ENCODE data around the gene NDST1. TPM values are rescaled to one million over a fixed set of nuclear protein-coding genes. Genes with fewer than 3 reads are reported as not detected.

NDST1 gene
- total RNA-seq, 1 experiment from 2014 or later = 19.5 TPM

DNA sequence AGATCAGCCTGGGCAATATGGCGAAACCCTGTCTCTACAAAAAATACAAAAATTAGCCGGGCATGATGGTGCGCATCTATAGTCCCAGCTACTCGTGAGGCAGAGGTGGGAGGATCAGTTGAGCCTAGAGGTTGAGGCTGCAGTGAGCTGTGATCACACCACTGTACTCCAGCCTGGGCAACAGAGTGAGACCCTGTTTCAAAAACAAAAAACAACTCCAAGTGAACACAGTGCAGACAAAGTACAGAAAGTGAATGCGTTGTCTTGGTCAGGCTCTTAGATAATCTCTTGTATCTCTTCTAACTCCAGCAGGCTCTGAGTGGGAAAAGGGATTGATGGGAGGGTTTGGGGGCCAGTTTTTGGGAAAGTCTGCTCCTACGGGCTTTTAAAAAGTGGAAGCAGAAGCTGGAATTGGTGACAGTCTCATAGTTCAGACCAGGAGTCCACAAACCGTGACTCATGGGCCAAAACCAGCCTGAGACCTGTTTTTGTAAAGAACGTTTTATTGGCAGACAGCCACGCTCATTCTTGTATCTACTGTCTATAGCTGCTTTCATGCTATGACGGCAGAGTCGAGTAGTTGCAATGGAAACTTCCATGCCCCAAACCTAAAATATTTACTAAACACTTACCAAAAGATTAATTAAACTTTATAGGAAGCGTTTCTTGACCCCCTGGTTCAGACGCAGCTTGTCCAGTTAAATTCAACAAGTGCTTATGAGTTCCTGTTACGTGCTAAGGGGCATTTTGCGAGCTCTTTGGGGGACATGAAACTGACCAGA lies 32.9 kb downstream of the NDST1 start:
- no peak for DNase-seq (ENCODE audit: extremely low read depth, low read depth)

DNA sequence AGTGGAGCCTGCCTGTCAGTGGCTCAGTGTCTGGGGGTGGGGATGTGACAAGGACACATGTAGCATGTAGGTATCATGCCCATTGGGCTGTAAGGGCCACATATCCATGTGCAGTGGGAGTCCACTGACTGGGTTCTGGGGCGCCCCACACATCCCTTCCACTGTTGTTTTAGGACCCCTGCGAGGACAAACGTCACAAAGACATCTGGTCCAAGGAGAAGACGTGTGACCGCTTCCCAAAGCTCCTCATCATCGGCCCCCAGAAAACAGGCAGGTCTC lies 33.4 kb downstream of the NDST1 start:
- no peak for DNase-seq (ENCODE audit: extremely low read depth, low read depth)

DNA sequence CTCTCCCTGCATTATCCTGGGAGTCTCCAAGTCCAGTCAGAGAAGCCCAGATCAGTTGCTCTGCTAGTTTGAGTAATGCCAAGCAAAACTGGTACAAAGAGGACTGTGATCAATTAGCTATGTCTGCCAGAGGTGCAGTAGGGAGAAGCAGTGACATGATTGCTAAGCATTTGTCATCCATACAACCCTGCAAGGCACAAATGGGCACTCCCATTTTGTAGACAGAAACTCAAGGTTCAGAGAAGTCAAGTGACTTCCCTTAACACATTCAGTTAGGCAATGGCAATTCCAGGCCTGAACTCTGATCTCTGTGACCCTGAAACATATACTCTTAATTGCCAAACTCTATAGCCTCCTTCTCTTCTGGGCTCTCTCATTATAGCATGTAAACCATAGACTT lies 34.0 kb downstream of the NDST1 start:
- DNase-seq (ENCODE audit: extremely low read depth, low read depth) = no peak

DNA sequence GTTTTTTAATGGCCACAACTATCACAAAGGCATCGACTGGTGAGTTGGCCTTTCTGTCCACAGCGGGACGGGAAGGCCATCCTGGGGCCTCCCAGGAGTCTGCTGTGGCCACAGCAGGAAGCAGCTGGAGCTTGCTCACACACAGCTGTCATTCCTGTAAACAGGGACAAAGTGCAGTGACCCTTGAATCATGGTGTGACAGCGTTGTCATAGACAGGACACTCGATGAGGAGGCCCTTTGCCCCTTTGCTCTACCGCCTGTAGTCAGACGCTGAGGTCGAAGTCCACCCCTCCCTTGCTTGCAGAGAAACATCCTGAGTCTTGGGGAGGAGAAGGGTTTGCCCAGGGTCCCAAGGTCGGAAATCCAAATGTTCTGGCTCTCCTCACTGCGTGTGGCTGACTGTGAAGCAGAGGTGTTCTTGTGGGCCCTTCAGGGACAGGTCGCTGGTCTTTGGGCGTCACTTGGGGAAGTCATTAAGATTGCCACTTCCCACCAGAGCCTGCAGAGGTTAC lies 35.1 kb downstream of the NDST1 start:
- no peak for DNase-seq (ENCODE audit: extremely low read depth, low read depth)

DNA sequence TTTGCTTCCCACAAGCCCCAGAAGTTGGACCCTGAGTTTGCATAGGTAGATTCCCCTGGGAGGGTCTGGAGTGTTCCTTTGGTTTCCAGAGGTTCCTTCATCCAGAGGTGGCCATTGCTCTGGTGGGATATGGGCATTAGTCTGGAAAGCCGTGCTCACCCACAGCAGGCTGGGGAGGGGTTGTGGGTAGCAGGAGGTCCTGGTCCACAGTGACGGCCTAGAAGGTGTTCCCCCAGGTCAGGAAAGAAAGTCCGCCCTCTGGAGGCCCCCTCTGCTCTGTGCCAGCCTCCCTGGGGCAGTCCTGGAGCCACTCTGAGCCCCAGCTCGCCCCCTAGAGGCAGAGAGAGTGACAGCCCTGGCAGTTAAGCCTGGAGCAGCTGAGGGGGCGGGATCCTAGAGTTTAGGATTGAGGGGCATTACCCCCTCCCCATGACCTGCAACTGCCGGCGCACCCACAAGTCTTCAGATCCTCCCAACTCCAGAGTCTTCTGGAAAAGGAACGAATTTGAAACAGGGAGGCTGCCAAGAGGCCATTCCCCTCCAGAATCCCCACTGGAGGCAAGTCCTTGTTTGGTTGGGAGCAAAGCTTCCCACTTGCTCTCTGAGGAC lies 36.8 kb downstream of the NDST1 start:
- DNase-seq (ENCODE audit: extremely low read depth, low read depth) = peak; percentile 72

DNA sequence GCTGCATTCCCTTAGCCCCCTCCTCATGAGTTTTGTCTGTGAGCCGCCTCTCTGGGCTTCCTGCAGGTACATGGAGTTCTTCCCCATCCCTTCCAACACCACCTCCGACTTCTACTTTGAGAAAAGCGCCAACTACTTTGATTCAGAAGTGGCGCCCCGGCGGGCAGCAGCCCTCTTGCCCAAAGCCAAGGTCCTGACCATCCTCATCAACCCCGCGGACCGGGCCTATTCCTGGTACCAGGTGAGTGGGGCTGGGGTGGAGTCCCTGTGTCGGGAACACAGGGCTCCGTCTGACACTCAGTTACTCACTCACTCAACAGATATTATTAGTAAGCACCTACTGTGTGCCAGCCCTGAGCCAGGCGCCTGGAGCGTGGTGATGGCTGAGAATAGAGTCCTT lies 37.3 kb downstream of the NDST1 start:
- no peak for DNase-seq (ENCODE audit: extremely low read depth, low read depth)

DNA sequence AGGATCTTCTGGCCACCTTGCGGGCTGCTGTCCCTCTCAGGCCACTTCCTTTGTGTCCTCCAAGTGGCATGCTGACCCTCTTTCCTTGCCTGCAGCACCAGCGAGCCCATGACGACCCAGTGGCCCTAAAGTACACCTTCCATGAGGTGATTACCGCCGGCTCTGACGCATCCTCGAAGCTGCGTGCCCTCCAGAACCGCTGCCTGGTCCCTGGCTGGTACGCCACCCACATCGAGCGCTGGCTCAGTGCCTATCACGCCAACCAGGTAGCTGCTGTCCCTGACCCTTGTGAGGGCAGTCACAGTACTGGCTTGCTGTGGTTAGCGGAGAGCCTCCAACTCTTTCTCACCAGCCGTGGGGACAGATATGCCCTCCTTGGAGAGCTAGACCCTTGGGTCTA lies 40.2 kb downstream of the NDST1 start:
- no peak for DNase-seq (ENCODE audit: extremely low read depth, low read depth)

DNA sequence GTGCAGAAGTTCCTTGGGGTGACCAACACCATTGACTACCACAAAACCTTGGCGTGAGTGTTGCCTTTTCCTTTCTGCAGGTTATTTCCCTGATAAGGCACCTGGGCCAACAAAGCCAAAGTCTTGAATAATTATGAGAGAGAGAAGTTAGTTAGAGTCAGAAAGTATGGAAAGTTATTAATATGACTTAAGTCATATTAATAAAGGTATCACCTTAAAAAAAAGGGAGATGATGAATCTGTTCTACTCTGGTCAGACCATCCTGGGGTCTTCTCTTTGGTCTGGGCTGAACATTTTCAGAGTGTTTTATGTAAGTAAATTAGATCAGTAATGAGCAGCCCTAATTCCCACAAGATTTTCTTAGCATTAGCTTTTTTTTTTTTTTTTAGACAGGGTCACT lies 41.8 kb downstream of the NDST1 start:
- DNase-seq (ENCODE audit: extremely low read depth, low read depth) = no peak

DNA sequence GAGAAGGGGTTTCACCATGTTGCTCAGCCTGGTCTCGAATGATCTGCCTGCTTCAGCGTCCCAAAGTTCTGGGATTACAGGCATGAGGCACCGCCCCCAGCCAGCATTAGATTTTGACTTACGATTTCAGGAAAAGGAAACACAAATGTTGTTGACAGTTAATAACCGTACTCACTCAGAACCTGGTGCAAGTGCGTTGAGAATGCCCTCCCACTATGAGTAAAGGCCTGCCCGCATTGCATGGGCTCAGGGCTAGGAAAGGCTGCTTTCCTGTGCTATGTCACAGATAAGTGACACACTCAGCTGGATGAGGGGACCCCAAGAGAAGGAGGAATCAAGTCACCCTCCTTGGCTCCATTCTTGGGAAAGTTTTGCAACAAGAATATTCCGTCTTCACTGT lies 42.4 kb downstream of the NDST1 start:
- DNase-seq (ENCODE audit: extremely low read depth, low read depth) = no peak

DNA sequence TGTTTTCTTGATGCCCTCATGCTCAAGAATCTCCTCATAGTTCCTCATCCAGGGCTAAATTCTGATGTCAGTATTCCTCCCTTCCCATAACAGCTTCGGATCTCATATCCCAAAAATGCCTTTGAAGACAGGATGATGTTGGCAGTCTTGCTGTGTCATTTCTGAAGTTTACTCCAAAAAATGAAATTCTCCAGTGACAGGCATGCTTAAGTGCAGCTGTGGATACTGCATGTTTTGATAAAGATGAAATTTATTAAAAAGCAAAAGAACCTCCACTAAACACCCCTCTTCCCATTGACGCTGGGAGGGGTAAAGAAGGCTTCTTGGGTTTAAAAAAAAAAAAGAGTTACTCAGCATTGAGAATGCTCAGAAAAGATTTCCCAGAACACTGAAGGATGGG lies 43.1 kb downstream of the NDST1 start:
- no peak for DNase-seq (ENCODE audit: extremely low read depth, low read depth)

DNA sequence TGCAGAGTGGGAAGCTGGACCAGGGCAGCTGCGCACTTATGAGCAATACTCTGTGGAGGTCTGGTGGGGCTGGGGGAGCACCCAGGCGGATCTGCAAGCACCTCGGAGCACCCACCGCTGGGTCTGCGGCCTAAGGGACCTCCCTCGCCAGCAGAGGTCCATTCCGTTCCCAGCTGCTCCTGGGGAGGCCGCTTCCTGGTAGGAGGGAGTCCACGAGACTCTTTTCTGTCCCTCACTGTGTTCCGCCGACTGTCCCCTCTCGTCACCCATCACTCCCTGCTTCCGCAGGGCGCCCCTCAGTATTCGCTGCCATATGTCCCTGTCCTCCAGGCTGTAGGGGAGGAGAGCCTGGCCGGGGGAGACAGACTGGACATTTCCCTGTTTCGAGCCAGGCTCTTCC lies 45.5 kb downstream of the NDST1 start:
- no peak for DNase-seq (ENCODE audit: extremely low read depth, low read depth)

DNA sequence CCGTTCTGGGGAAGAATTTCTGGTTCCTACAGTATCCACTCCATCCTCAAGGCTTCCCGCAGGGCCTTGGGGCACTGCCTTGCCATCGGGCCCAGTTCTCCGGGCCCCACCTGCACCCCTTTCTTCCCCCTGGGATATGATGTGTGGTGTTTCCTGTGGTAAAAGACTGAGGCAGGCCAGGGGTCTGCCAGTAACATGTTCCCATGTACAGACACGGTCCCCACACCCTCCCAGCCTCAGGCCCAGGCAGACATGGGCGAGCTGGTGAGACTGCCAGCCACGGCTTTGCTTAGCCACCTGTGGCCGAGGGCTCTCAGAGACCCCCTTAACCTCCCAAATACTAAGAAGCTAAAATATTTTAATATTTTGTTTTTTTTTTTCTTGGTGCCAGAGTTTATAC lies 46.0 kb downstream of the NDST1 start:
- no peak for DNase-seq (ENCODE audit: extremely low read depth, low read depth)

DNA sequence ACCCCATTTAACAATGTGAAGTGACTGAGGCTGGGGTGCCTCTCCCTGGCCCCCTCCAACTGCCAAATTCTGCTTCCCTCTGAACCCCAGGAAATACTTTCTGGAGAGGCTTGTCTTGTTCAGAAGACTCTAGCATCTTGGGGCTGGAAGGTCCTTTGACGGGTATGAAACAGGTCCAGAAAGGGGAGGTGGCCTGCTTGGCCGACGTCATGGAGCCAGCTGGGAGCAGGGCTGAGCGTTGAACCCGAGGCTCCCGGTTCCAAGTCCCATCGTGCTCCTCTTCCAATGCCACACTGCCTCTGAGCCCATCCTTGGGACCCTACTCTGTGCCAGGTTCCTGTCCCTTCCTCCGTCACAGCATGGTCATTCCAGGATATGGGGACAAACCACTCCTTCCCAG lies 46.9 kb downstream of the NDST1 start:
- no peak for DNase-seq (ENCODE audit: extremely low read depth, low read depth)

DNA sequence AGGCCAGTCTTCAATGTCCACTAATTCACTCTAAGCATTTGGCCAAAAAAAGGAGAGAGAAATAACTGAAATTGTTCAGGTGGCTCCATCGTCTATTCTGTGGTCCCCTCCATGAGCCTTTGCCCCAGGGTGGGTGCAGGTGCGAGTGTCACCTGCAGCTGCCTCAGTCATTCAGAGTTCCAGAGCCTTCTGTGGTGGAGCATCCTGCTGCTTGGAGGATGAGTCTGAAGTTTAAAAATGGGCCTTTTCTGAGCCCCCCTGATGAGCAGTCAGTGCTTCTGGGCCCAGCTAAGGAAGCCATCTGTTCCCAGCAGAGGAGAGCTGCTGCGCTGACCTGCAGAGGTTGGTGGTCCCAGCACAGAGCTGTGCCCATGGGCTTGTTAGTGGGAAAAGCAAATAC lies 48.2 kb downstream of the NDST1 start:
- DNase-seq (ENCODE audit: extremely low read depth, low read depth) = no peak

DNA sequence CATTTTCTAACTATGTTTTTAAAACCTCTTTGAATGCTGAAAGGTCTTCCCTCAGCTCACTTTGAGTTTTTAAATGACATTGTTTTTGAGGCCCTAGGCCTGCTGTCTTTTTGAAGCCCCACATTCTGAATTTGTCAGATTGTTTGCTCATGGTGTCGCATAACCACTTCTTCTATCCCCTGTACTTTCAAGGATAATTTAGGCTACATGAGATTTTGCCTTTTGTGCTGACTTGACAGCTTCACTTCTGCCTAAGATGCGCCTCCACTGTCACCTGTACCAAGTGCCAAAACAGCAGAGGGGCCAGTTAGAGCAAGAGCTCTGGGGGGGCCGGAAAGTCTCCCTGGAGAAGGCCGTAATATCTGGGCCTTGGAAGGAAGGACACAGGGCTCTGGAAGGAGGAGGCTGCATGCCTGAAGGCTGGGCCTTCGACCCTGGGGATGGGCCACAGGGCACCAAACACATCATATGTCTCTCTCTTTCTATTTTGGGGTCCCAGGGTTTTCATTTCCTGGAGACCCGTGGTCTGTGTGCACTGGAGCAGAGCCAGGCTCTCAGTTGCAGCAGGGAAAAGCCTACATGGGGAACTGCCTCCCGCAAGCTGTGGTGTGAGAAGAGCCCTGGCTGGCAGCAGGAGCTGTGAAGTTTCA lies 49.1 kb downstream of the NDST1 start:
- no peak for DNase-seq (ENCODE audit: extremely low read depth, low read depth)

DNA sequence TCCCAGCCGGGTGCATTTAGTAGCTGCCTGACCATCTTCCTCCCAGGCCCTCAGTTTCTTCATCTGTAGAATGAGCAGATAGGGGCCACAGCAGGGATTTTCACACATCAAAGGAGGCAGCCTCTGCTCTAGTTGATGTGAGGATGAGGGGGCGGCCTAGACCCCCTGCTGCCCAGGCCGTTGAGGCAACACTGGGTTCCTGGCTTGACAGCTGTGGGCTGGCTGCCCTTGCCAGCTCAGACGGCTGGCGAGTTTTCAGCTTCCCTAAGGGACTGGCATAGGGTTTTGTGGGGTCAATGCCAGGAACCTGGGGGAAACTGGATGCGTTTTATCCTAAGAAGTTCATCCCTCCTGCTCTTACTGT lies 49.6 kb downstream of the NDST1 start:
- DNase-seq (ENCODE audit: extremely low read depth, low read depth) = no peak

DNA sequence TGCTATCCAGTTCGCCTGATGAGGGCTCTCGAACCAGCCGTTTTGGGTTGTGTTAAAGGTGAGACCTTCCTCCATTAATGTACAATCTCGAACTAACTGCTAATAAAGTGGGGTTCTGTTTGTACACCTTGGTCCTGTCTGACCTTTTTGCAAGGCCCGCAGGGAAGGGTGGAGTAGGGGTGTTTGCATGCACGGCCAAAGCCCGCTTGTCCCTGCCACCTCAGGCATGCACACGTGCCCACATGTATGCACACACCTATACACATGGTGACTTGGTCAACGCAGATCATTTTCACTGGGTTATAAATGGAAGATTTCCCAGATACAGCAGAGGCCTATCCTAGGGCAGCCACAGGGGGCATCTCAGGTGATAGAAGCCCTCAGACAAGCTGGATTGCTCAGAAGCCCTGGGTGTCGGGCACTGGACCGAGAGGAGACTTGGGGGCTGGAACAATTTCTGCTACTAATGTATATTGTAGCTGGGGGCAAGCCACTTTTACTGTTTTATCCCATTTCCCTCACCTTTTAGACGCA lies 50.2 kb downstream of the NDST1 start:
- DNase-seq (ENCODE audit: extremely low read depth, low read depth) = no peak

DNA sequence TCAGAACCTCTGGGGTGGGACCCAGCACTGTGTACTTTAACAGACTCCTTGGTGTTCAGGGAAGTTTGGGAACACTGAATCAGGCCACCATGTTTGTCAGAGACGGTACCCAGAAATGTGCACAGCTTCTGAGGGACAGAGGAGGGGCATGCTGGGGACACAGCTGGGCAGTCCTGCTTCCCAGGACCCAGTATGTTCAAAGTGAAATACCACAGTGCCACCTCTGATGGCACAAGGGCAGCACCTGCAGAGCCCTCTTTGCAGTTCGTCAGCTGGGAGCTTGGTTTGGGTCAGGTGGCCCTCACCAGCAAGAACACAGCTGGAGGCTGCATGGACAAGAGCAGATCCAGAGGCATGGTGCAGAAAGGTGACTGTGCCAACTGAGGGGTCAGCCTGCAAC lies 51.2 kb downstream of the NDST1 start:
- DNase-seq (ENCODE audit: extremely low read depth, low read depth) = no peak

DNA sequence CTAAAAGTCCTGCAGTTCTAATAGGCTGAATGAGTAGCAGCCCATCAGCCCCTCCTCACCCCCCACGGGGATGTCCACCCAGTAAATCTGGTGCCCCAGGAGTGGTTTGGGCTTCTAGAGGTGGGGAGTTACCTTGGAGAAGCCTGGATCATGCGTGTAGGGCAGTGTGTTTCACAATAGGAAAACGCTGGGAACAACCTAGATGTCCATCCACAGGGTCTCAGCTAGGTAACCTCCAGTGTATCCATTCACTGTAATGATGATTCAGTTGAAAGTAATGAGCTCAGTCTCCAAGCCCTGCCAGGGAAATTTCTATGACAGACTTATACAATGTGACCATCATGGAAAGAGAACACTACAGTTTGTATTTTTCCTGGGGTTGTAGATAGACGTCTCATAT lies 51.8 kb downstream of the NDST1 start:
- no peak for DNase-seq (ENCODE audit: extremely low read depth, low read depth)

DNA sequence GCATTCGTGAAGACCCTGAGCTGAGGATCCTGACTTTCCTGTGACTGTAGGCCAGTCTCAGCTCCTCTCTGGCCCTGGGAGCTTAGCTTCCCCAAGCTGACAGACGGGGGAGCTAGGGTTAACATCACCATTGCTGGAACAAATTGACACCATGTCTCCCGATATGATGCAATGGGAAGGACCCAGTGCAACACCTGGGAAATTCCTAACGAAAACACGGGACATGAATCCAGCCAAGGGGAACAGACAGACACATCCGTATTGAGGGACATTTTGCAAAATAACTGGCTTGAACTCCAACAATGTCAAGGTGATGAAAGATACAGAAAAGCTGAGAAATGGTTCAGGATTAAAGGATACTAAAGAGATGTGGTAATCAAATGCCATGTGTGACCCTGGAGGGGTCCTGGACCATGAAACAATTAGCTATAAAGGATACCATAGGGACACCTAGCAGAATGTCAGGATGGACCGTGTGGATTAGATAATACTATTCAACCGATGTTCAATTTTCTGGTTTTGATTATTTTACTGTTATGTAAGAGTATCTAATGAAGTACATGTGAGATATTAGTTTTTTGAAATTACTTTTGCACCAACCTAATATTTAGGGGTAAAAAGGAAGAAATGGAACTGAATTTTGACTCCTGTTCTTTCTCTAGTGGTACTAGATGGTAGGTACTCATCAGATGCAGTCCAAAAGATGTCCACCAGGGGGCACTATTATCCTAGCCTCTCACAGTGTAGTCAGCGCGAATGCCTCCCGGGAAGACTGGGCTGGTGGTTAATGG lies 52.7 kb downstream of the NDST1 start:
- peak; percentile 89 for DNase-seq (ENCODE audit: extremely low read depth, low read depth)

DNA sequence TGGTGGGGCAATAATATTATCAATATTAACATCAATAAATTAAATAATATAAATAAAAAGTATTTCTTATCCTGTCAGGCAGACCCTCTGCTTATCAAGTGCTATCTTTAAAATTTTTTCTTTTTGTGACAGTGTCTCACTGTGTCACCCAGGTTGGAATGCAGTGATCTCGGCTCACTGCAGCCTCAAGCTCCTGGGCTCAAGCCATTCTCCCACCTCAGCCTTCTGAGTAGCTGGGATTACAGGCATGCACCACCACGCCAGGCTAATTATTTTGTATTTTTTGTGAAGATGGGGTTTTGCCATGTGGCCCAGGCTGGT lies 53.2 kb downstream of the NDST1 start:
- DNase-seq (ENCODE audit: extremely low read depth, low read depth) = no peak
